CD4-positive, alpha-beta T cell treated with Interleukin-1 beta for 1 hour (primary cell): Measurements from ENCODE around the gene DOCK3.
"Not testable (repeated sequence)": the region's sequence is repeated elsewhere in the genome, so short reads cannot be mapped to it uniquely, and the experiment has no call there.

ENCODE experiments used
- DNase-seq, 2 donors: peaks; one replicate each; pipeline ENCODE4 v3.0.0-alpha.2; 2020 to 2022

DOCK3 gene

DNA sequence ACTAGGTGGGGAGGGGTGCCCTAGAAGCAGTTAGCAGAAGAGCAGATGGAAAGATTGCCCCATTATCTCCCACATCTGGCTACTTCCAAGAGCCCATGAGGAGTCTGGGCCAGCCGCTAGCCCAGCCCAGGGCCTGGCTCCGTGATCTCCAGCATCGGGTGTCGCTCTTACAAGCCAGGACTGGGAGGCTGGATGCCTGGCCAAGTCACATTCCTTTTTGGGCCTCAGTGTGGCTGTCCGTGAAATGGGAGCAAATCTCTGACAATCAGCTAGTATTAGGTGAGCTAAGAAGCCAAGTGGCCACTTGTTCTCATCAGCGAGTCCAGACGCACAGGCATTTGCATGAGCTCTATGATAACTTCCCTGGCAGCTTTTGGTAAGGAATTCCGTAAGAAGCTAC lies 23.3 kb upstream of the DOCK3 start:
- DNase-seq: no peak

DNA sequence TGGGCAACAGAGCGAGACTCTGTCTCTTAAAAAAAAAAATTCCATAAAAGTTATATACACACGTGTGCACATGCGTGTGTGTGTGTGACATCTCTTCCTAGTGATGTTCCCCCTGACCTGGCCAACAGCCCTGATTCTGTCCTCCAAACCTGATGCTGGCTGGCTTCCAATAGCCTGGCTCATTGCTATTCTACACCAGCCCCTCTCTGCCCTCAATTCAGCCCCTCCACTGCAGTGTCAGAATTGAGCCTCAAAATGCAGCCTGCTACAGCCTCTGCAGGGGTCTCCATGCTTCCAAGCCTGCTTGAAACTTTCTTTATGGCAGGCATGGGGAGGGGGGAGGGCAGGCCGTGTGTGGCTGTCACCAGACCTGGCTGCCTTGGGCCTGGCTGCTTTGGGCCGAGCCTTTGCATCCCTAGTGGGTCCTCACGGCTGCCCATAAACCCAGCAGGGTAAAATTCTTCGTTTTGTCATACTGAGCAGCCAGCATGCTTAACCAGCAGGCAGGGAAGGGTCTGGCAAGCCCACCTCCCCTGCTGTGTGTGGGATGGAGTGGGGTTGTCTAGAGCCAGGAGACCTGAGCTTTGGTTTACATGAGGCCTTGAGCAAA lies 22.7 kb upstream of the DOCK3 start:
- no peak for DNase-seq

DNA sequence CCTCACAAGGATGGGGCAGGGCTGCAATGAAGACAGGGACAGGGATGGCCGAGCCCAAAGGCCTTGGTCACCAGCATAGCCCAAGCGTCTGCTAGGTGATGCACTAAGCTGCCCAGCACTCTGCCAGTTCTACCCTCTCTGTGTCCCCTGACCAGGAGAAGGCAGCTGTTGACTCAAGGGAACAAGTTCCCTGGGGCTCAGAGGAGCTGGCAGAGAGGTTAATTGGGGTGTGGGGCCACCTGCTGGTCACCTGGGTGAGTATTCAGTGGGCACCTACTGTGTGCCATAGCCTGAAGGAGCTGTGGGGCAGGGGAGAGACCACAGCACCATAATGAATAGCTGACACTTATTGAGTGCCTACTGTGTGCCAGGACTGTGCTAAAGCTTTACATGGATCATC lies 22.0 kb upstream of the DOCK3 start:
- peak; percentile 57 to 67 for DNase-seq

DNA sequence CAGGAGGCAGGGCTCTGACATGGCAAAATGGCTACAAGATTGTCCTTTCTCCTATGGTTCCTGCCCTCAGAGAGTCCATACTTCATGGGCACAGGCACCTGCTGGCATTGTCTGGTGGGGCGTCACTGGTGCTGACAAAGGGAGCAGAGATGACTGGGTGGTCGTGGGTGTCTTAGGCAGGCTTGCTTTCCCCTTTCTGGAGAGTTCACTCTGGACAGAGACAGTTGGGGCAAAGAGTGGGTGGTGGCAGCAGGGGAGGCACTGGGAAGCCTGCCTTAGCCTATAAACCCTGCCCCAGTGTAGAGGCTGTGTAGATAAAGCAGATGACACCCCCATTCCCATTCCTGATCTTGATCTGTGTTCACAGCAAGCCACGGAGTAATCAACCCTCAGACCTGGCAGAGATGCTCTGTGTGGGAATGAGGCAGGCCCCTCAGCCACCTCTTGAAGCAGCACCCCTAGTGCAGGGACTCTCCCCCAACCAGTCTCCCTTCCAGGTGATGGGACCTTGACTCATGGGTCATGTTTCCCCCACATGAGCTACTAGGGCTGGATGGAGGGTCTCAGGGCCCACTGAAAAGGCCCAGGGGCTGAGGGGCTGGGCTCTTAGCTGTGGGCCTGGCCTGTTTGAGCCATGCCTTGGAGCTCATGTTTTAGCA lies 20.7 kb upstream of the DOCK3 start:
- no peak for DNase-seq

DNA sequence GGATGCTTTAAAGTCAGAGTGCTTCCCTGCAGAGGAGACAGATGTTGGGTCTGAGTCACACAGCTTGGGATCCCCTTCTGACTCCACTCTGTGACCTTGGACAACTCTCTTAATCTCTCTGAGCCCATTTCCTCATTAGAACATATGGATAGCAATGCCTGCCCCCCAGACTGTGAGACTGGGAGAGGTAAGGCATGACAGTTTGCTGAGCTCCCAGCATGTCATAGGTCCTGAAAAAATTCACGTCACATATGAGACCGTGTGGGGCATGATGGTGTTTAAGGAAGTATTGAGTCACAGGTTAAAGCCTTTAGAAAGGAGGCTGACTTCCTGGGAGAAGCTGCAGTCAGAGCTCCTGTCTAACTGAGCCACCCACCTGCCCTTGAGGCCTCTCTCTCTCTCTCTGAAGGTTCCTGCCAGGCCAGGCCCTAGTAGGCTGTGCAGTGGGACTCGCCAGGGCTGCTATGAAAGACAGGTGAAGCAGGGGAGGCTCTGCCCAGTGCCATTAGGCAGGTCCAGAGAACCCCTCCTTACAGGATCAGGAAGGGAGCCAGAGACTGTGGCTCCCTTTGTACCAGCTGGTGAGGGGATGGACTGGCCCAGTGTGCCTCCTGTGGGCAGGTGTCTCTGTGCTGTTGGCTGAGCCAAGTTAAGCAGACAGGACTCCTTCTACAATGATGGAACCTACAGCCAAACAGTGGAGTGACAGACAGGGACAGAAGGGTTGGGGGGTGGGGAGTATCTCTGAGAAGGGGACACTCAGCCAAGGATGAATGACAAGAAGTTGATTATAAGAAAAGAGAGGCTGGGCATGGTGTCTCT lies 19.5 kb upstream of the DOCK3 start:
- peak in 1 of 2 donors; percentile 20 for DNase-seq

DNA sequence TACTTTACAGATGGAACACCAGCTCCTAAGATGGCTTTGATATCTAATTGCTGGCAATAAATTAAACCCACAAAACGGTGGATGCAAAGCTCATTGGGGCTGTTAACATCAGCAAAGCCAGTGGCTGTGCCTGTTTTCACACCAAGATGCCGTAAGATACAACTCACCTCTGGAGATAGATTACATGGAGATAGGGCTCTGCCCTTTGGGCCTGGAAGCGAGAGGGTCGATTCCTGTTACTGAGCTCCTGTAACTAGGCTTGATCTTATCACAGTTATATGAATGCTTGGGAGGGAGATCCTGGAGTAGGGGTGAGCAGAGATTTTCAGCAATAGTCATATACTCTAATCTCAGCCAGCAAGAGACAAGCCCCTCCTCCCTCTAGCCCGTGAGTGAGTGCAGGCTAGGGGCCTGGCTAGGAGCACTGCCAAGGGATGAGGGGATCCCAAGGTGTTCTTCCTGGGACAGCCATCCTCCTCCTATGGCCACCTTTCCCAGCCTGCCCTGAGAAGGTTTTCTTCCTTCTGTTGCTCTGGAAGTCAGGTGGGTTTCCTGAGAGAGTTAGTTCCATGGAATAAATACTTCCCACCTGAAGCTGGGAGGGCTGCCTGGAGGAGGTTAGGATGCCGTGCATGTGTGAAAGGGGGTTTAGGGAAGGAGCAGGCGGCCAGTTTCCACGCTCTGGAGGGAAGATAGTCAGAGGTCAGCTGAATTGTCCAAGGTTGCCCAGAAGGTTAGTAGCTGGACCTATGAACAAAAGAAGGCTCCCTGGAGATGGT lies 18.1 kb upstream of the DOCK3 start:
- DNase-seq: no peak

DNA sequence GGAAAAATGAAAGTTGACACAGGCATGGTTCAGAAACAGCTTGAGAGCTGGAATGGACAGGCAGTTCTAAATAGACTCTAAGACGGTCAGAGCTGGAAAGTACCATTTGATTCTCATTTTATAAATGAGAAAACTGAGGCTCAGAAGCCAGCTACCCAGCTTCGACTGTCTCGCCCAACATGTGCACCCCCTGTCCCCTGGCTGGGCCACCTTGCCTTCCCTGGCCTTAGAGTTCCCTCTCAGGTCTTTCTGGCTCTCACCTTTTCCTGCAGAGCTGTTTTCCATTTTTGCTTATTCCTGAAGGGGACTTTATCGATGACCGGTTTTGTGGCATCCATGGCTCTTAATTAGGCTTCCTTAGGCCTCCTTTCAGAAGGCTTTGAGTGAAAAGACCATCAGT lies 17.3 kb upstream of the DOCK3 start:
- DNase-seq: no peak

DNA sequence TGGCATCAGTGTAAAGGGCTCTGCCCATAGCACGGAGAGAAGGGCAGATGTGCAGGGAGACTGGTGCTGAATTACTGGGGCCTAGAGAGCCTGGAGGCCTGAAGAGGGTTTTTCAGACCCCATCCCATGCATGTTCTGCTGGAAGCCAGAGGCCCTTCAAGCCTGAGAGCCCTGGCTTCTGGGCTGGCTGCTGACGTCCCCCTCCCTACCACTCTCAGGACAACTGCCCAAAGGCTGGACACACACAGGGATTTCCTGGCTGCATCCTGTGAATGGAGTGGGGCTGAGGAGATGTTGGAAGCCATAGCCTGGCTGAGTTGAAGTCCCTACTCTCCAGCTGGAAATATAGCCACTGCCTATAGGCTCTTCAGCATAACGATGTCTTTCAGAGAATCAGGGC lies 16.9 kb upstream of the DOCK3 start:
- DNase-seq: no peak

DNA sequence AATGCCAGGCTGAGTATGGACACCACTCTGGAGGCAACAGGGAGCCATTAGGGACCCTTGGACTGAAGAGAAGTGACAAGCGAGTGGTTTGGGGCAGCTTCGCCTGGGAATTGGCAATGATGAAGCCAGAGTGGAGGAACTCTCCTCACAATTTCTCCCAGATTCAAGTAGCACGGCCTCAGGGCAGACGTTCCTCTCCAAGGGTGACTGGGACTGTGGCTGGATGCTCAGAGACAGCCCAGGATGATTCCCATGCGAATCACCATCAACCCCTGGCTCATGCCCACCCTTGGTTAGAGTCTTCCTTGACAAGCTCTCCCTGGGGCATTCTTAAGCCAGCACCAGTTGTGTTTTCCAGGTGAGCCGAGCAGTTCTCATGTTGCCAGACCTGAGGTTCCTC lies 16.3 kb upstream of the DOCK3 start:
- no peak for DNase-seq

DNA sequence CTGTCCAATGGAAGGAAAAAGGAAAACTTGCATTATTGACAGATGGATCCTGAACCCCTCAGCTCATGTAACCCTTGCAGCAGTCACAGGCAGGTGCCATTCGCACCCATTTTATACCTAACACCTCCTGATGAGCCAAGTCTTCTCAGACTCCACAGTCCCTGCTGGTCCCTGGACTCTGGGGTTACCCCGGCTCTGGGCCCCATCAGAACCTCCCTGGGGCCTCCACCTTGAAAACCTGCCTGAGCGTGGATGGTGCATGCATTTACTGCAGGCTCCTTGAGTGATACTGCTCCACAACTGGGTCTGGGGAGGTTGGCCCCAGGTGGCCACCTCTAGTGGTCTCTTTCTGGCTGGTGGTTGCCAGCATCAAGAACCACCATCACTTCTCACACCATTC lies 15.9 kb upstream of the DOCK3 start:
- DNase-seq: no peak

DNA sequence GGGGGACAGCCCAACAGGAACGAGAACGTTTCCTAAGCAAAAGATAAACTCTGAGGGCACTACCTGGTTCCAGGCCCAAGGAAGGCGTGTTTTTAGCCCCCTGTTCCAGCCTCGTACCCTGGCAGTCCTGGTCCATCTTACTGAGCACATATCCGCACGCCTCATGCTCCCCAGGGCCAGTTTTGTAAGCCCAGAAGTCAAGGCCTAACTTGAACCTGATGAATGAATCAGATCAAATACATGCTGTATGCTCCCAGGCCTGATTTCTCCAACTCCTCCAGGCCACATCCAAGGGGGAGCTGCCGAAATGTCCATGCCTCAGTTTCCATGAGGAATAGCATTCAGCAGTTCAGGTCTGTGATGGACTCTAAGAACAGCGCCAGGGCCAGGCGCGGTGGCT lies 14.3 kb upstream of the DOCK3 start:
- DNase-seq: no peak

DNA sequence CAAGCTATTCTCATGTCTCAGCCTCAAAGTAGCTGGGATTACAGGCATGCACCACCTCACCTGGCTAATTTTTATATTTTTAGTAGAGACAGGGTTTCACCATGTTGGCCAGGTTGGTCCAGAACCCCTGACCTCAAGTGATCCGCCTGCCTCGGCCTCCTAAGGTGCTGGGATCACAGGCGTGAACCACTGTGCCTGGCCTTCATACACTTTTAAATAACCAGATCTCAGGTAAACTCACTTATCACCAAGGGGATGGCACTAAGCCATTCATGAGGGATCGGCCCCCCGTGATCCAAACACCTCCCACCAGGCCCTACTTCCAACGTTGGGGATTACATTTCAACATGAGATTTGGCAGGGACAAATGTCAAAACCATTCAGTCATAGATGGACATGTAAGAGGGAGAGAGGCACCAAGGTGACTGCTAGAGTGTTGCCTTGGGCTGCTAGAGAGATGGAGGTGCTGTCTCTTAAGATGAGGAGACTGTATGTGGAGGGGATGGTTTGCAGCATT lies 13.3 kb upstream of the DOCK3 start:
- DNase-seq: no peak

DNA sequence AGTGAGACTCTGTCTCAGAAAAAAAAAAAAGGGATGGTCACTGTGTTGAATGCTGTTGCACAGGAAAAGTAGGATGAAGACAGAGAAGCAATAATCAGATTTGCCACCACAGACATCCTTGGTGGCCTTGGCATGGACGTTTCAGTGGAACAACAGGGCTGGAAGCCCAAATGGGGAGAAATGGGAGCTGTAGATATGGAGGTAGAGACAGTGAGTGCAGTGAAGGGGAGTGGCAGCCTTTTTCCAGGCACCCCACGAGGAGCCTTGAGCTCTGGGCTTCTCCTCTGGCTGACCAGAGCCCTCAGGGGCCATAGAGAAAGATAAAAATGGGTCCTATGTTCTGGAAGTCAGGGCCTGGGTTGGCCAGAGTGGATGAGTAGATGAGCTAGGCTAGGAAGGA lies 12.3 kb upstream of the DOCK3 start:
- DNase-seq: no peak

DNA sequence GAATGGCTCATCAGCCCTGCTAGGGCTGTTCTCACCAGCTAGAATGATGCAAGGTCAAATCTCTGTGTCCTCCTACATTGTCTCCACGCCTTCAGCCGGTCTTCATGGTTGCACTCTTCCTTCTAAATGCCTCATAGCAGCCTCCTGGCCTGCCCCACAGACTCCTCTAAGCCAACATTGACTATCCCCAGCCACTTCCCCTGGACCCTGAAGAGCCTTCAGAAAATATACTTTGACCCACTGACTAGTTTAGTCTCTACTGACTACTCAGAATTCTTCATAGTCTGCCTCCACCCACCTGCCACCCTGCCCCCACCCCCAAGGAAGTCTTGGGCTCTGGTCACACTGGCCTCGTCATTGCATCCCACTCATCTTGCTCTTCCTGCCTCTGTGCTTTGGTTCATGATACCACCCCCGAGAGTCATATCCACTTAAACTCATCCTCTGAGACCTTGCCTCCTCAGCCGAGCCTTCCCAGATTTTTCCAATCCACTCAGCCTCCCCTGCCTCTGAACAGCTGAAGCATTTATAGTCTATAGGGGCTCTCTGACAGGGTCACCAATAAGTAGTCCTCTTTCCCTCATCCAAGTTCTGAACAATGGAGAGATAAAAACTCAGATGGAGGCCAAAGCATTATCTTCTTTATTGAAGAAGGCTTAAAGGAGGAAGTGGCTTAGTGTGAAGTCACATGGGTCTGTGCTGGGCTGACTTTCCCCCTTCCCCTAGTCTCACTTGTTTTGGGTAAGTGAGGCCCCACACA lies 9.5 kb upstream of the DOCK3 start:
- no peak for DNase-seq

DNA sequence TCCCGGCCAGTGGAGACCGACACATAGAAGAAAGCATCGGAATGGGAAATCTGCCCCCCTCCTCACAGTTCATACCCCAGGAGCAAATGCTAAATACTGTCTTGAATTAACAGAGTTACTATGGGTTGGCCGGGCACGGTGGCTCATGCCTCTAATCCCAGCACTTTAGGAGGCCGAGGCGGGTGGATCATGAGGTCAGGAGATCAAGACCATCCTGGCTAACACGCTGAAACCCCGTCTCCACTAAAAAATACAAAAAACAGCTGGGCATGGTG lies 8.9 kb upstream of the DOCK3 start:
- not testable (repeated sequence) for DNase-seq

DNA sequence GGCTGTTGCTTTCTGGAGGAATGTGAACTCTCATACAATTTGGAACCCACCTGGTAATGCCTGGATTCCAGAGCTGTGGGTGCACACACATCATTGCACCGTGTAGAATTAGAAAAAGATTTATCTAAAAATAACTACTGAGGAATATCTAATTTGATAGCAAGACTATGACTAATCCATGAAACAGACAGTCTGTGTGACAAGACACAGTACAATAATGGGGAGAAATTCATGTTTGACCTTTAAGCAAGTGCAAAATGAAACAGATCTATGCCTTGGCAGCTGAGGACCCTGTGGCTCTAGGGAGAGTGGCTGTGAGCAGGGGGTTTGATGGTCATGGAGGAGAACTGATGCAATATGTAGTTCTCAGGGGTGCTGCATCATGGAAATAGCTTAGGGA lies 7.9 kb upstream of the DOCK3 start:
- no peak for DNase-seq

DNA sequence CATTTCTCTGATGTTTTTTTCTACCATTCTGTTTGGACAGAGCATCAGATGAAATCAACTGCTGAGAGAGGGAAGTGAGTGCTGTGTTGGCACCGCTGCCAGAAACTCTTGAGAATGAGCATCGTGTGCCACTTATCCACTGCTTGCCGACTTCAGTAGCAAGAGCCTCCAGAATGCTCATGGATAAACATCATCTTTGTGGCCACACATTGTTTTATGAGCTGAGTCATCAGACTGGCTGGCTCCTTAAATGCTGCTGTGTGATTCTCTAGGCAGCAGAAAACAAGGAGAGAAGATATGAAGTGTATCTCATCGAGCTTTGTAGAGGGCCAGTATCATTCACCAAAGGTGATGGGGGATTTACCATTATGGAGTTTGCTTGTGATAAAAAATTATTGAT lies 3.4 kb upstream of the DOCK3 start:
- no peak for DNase-seq

DNA sequence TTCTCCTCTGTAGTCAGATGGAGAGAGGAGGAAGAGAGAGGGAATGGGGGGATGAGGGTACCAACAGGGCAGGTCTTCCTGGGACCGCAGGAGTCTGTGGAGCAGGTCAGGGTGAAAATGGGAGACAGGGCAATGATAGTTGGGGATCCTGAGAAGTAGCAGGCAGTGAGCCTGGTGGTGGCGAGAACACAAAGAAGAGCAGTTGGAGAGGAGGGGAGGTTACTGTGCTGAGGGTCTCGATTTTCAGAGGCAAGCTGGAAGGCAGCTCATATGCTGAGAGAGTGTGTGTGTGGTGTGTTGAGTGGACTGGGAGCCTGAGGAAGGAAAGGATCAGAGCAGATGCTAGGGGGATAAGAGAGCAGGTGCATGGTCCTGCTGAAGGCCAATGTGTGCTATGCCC lies 2.1 kb upstream of the DOCK3 start:
- no peak for DNase-seq

DNA sequence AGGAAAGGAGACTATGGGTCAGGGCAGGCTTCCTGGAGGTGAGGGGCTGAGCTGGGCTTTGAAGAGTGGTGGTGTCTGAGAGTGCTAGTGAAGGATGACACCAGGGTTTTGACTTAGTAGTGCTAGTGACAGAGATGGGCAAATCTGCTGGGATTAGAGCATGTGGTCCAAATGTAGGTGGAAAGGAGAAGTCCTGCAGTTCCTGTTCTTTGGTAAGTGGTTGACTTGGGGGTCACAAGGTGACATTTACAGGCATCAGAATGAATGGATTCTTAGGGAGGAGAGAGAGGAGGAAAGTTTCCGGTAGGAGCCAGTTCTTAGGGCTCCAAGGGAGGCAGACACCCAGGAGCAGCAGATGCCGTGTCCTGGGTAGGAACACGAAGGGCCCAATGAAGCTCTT lies 796 bp upstream of the DOCK3 start:
- DNase-seq: no peak

DNA sequence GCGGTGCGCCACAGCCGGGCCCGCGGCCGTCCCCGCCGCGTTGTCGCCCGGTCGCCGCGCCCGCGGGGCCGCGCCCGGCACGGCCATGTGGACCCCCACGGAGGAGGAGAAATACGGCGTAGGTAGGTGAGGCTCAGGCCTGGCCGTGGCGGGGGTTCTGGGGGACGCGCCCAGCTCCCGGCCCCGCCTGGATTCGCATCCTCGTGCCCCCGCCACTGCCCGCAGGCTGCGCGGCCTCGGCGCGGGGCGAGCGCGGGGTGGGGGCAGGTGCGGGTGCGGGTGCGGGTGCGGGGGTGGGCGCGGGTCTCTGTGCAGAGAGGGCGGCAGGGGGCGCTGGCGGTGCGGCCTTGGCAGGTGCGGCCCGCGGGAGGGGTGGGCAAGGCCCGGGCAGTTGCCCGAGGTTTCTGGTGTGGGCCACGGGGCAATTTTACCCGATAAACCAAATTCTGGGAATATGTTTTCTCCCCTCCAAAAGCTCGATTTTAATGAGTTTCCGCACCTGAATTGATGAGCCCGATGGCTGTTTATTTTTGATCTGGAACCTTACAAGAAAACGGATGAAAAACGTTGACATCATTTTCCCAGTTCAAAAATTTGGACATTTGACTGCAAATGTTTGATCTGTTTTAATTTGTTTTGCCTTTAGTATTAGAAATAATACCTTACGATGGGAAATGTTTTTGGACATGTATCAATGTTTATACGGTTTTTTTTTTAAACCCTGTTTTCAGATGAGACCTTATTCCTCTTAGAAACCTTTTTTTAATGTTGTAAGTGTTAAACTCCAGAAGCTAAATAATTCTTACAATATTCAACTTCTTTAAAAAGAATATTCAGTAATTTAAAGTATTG lies 678 bp downstream of the DOCK3 start:
- peak; percentile 40 to 55 for DNase-seq

DNA sequence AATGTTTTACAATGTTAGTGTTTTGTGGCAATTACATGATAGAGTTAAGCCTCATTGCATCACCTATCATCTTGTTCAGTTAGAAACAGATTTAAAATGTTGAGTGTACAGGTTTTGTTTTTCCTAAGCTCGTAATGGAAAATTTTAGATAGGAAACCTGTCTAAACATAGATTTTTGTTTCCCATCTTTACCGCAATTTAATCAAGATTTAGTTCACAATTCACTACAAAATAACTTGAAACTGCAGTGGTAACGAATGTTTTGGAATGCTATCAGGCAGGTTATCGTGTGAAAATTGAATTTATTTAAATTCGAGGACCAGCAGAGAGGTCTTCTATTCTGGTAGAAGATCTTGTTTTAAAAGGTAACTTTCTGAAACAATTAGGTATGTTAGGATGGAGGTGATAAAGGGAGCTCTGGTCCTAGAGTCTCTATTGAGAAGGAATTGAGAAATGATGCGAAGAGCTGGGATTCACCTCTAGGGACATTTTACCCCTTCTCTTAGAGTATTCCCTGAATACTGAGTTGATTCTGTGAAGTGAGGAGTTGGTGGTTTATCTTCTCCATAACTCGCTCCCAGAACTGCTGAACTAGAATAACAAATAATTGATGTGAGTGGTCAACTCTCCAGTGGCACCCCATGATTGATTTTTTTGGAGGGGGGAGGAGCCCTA lies 1.4 kb downstream of the DOCK3 start:
- DNase-seq: no peak
